SK-N-SH (cell line): ENCODE data around the gene OR10C1.

ENCODE experiments used
- CTCF ChIP-seq: fragments of 200-600 bp; sonication (generic); IDR thresholded peaks from 2 replicates; pipeline ENCODE4 v1.6.1; 2017; ENCODE audit warnings: antibody characterized with exemption, mild to moderate bottlenecking, moderate library complexity
- RAD21 ChIP-seq: IDR thresholded peaks from 2 replicates; pipeline ENCODE4 v1.6.1; 2012; ENCODE audit warnings: mild to moderate bottlenecking, low read length

- TF ChIP-seq CTCF (no peak), RAD21 (no peak)
These were observed 22.1 kb downstream of the OR10C1 start for GRCh38 chr6:29461021-29461814.
